ENCODE data around the gene FRMD8.

Gene FRMD8

GRCh38 chr11:65386307-65387140 is at the start of gene FRMD8:
Gene FRMD8, plus strand, starts transcription at chr11:65386637. Its CDS starts 400 bp downstream, at chr11:65387037.
- Histone ChIP-seq H3K36me3 (ENCODE audit: control insufficient read depth, insufficient read depth, low read length) (peaks cover 5% of the 10 kb centered on the region), H3K27me3 (replicated peaks; ENCODE audit: control insufficient read depth, insufficient read depth, low read length) (no peaks in the 10 kb centered on the region), H3K4me3 (replicated peaks; ENCODE audit: low read depth, low read length) (peak within 1 kb of the TSS; percentile 85)
- DNase-seq (ENCODE audit: extremely low read depth, insufficient read length) = peak; percentile 91
- TF ChIP-seq CTCF (IDR thresholded peaks at IDR 0.05; ENCODE audit: insufficient read depth, low read length, poor library complexity, severe bottlenecking) = no peak

- Histone ChIP-seq H3K27me3 (replicated peaks; ENCODE audit: control insufficient read depth, insufficient read depth, low read length) (no peaks in the 10 kb centered on the region), H3K4me3 (replicated peaks; ENCODE audit: low read depth, low read length) (no peak overlapping the region), H3K36me3 (ENCODE audit: control insufficient read depth, insufficient read depth, low read length) (peaks cover 26% of the 10 kb centered on the region)
- no peak for TF ChIP-seq CTCF (IDR thresholded peaks at IDR 0.05; ENCODE audit: insufficient read depth, low read length, poor library complexity, severe bottlenecking)
- no peak for DNase-seq (ENCODE audit: extremely low read depth, insufficient read length)
Measured at GRCh38 chr11:65338676-65339075, 47.8 kb upstream of the FRMD8 start.

GRCh38 chr11:65340226-65340625 is 46.2 kb upstream of the FRMD8 start:
- no peak for TF ChIP-seq CTCF (IDR thresholded peaks at IDR 0.05; ENCODE audit: insufficient read depth, low read length, poor library complexity, severe bottlenecking)
- DNase-seq (ENCODE audit: extremely low read depth, insufficient read length) = no peak
- H3K36me3 ChIP-seq (ENCODE audit: control insufficient read depth, insufficient read depth, low read length) = peaks cover 40% of the 10 kb centered on the region
- H3K4me3 ChIP-seq (replicated peaks; ENCODE audit: low read depth, low read length) = no peak overlapping the region
- H3K27me3 ChIP-seq (replicated peaks; ENCODE audit: control insufficient read depth, insufficient read depth, low read length) = no peaks in the 10 kb centered on the region

GRCh38 chr11:65341856-65342255 is 44.6 kb upstream of the FRMD8 start:
- Histone ChIP-seq H3K27me3 (replicated peaks; ENCODE audit: control insufficient read depth, insufficient read depth, low read length) (no peaks in the 10 kb centered on the region), H3K4me3 (replicated peaks; ENCODE audit: low read depth, low read length) (no peak overlapping the region), H3K36me3 (ENCODE audit: control insufficient read depth, insufficient read depth, low read length) (peaks cover 50% of the 10 kb centered on the region)
- no peak for TF ChIP-seq CTCF (IDR thresholded peaks at IDR 0.05; ENCODE audit: insufficient read depth, low read length, poor library complexity, severe bottlenecking)
- no peak for DNase-seq (ENCODE audit: extremely low read depth, insufficient read length)

- Histone ChIP-seq H3K27me3 (replicated peaks; ENCODE audit: control insufficient read depth, insufficient read depth, low read length) (no peaks in the 10 kb centered on the region), H3K36me3 (ENCODE audit: control insufficient read depth, insufficient read depth, low read length) (peaks cover 21% of the 10 kb centered on the region), H3K4me3 (replicated peaks; ENCODE audit: low read depth, low read length) (no peak overlapping the region)
- no peak for TF ChIP-seq CTCF (IDR thresholded peaks at IDR 0.05; ENCODE audit: insufficient read depth, low read length, poor library complexity, severe bottlenecking)
- DNase-seq (ENCODE audit: extremely low read depth, insufficient read length) = no peak
Measured at GRCh38 chr11:65351511-65351910, 34.9 kb upstream of the FRMD8 start.
